Activated CD8-positive, alpha-beta memory T cell treated with anti-CD3 and anti-CD28 coated beads, Interleukin-2, amount 50 U/mL, for 1 hour (primary cell): ENCODE measurements around the gene LRRC10.

ENCODE experiments used
- DNase-seq: peaks from one replicate; pipeline ENCODE4 v3.0.0-alpha.2; 2020; ENCODE audit errors: extremely low read depth

LRRC10 gene

GRCh38 chr12:69610729-69611128, at the start of gene LRRC10:
Gene LRRC10 (minus strand): TSS chr12:69610907. CDS start chr12:69610838, 69 bp downstream.
- no peak for DNase-seq

- DNase-seq = no peak
Observed at GRCh38 chr12:69660164-69660863, 49.6 kb upstream of the LRRC10 start.

- DNase-seq = no peak
Observed at GRCh38 chr12:69658203-69658602, 47.5 kb upstream of the LRRC10 start.

GRCh38 chr12:69657376-69658137, 46.9 kb upstream of the LRRC10 start:
- no peak for DNase-seq

GRCh38 chr12:69655616-69656340, 45.1 kb upstream of the LRRC10 start:
- DNase-seq = no peak

GRCh38 chr12:69653703-69654102, 43.0 kb upstream of the LRRC10 start:
- DNase-seq = no peak

- no peak for DNase-seq
Observed at GRCh38 chr12:69651922-69652321, 41.2 kb upstream of the LRRC10 start.

GRCh38 chr12:69649529-69649928, 38.8 kb upstream of the LRRC10 start:
- DNase-seq = no peak

- no peak for DNase-seq
Observed at GRCh38 chr12:69648476-69648875, 37.8 kb upstream of the LRRC10 start.

GRCh38 chr12:69647178-69647577, 36.5 kb upstream of the LRRC10 start:
- DNase-seq = no peak

- DNase-seq = no peak
Observed at GRCh38 chr12:69645031-69645430, 34.3 kb upstream of the LRRC10 start.

GRCh38 chr12:69644511-69644910, 33.8 kb upstream of the LRRC10 start:
- DNase-seq = no peak

GRCh38 chr12:69642531-69642930, 31.8 kb upstream of the LRRC10 start:
- DNase-seq = no peak

GRCh38 chr12:69641546-69641945, 30.8 kb upstream of the LRRC10 start:
- no peak for DNase-seq

GRCh38 chr12:69639400-69640016, 28.8 kb upstream of the LRRC10 start:
- no peak for DNase-seq

GRCh38 chr12:69633061-69633460, 22.4 kb upstream of the LRRC10 start:
- DNase-seq = no peak

- no peak for DNase-seq
Observed at GRCh38 chr12:69630191-69630590, 19.5 kb upstream of the LRRC10 start.

GRCh38 chr12:69627501-69627900, 16.8 kb upstream of the LRRC10 start:
- DNase-seq = no peak

- no peak for DNase-seq
Observed at GRCh38 chr12:69623970-69624369, 13.3 kb upstream of the LRRC10 start.

- DNase-seq = no peak
Observed at GRCh38 chr12:69621551-69621950, 10.8 kb upstream of the LRRC10 start.

- no peak for DNase-seq
Observed at GRCh38 chr12:69620921-69621320, 10.2 kb upstream of the LRRC10 start.

GRCh38 chr12:69620077-69620476, 9.4 kb upstream of the LRRC10 start:
- DNase-seq = no peak
